IPS-NIHi11 (cell line): Measurements from ENCODE around the gene SNAPIN.
"Not testable (repeated sequence)": the region's sequence is repeated elsewhere in the genome, so short reads cannot be mapped to it uniquely, and the experiment has no call there.

Experiments used
- DNase-seq: peaks from one replicate; pipeline ENCODE4 v3.0.0; 2012; ENCODE audit warnings: mixed read lengths, low spot score

SNAPIN gene

DNA sequence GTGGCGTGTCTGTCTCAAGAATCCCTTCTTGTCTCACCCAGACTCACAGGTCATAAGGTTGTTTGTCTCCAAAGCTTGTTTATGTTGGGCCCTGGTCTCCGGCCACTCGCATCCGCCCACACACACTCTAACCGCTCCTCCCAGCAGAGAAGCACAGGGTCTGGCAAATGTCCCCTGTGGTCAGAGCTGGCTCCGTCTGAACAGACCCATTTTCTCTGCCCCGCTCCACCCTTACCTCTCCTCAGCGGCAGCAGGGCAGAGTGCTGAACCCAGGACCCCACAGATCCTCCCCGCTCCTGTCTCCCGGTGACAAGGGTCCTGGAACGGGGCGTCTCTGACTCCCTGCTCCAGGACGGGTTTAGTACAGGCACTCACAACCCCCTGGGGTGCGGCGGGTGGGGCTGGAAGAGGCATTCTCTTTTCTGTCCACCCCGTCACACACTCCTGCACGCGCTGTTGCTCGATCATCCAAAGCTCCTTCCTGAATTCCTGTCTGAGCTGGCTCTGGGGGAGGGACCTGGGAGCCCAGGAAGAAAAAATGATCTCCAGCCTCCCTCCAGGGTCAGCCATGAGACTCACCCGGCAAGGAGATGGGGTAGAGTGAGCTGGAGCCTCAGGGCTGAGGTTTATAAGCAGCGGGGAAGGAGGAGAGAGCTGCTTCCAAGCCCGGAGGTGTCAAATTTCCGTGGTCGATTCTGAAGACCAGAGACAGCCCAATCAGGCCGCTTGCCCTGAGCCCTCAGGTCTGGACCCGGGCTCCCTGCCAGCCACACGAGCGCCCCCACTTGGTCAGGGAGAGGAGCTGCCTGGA lies 31.4 kb upstream of the SNAPIN start, which contains the start of gene S100A13:
Gene S100A13 (minus strand): TSS at position 602 of the 811 bp plus-strand sequence. CDS start 1,033 bp downstream, outside the sequence.
- DNase-seq = peak; percentile 94

DNA sequence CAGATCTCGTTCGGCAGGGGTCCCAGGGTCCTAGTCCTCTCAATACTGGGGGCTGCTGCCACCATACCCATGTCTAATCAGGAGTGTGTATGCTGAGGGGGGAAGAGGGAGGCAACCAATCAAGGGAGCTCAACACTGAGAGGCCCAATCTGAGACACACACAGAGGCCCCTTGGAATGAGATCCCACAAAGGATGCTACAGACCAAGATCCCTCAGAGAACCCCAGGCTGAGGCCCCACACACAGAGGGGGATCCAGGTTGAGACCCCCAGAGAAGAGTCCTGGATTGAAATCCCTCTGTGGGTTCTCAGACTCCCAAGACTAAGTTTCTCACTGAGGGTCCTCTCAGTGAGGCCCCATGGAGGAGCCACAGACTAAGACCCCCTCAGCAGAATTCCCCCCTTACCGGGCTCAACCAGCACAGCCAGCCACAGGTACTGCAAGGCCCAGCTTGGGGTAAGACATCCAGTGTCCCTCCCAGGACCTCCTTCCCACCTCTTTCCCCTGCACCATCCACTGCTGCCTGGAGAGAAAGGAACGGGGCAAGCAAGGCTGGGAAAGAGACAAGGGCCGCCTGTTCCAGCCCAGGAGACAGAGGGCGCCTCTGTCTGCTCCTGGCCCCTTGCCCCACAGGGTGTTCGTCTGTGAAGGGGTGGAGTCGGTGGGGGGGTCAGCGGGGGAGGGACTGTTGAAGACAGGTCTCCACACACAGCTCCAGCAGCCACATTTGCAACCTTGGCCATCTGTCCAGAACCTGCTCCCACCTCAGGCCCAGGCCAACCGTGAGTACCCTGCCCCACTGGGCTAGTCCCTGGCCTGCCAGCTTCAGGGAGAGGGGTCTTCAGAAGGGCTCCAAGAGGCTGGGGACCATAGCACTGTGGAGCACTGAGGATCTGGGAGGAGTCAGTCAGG lies 30.5 kb upstream of the SNAPIN start, which contains the start of gene S100A1:
Gene S100A1 (plus strand): TSS at position 720 of the 912 bp plus-strand sequence. CDS start 2,088 bp downstream, outside the sequence.
- DNase-seq = no peak

DNA sequence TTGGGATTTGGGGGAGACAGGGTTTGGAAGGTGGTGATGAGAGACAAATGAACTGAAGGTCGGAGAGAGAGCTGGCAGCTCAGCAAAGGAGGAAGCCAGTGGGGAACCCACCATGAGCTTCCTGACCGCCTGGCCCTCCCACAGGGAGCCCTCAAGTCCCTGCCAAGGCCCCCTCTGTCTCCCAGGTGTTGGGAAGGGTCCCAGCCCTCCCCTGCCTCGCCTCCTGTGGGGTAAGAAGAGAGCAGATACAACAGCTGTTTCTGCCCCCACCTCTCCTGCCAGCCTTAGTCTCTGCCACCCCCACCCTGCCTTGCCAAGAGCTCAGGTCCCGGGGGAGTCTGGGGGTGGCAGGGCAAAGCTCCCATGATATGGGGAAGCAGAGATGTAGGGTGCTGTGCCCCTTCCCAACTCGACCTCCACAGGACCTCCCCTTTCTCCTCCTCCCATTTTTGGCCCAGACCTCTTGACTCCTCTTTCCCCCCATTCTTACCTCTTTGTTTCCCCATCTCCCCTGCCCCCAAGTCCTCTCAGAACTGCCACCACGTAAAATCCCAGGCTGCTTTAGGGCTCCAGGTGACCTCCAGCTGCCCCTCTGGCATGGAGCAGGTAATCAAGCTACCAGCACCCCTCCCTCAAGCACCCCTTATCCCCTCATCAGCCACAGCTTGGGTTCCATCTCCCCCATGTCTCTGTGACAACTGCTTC lies 29.7 kb upstream of the SNAPIN start:
- no peak for DNase-seq

DNA sequence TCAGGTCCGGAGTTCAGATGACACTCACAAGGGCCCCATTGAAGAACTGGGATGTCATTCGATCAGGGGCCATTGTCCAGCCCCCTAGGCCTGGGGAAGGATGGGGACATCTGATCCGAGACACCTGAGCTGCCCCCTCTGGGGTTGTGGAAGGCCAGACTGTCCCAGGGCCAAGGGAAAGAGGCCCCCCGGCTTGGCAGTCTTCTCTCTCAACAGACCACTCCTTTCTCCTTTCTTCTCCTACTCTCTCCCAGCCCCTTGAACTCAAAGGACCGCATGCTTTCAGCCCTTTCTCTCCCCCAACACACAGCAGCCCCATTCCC lies 29.2 kb upstream of the SNAPIN start:
- no peak for DNase-seq

DNA sequence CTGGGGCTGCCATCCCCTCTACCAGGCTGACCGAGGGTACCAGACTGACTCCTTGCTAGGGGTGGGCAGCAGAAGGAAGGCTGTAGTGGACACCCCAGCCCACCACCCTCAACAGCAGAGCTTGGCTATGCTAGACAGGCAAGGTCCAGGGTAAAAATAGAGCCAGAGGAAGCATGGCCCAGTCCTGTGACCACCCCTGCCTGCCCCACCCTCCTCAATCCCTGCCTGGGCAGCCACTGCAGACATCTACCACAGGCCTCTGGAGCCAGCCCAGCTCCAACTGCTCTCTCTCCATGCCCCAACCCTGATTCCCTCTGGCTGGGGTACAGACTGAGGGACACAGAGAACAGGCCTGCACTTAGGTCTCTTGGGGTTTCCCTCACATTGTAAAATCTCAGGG lies 28.5 kb upstream of the SNAPIN start:
- DNase-seq = no peak

DNA sequence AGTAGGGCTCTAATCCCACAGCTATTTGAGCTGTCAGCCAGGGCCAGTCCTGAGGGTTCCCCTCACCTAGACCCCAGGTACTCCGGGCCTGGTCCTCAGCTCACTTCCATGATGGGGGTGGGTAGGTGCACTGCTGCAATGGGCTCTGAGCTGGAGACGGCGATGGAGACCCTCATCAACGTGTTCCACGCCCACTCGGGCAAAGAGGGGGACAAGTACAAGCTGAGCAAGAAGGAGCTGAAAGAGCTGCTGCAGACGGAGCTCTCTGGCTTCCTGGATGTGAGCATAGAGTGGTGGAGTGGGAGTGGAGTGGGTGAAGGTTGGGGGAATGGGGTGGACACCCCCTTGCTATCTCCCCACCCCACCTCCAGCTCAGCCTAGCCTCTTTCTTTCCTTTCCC lies 28.1 kb upstream of the SNAPIN start:
- DNase-seq = no peak

DNA sequence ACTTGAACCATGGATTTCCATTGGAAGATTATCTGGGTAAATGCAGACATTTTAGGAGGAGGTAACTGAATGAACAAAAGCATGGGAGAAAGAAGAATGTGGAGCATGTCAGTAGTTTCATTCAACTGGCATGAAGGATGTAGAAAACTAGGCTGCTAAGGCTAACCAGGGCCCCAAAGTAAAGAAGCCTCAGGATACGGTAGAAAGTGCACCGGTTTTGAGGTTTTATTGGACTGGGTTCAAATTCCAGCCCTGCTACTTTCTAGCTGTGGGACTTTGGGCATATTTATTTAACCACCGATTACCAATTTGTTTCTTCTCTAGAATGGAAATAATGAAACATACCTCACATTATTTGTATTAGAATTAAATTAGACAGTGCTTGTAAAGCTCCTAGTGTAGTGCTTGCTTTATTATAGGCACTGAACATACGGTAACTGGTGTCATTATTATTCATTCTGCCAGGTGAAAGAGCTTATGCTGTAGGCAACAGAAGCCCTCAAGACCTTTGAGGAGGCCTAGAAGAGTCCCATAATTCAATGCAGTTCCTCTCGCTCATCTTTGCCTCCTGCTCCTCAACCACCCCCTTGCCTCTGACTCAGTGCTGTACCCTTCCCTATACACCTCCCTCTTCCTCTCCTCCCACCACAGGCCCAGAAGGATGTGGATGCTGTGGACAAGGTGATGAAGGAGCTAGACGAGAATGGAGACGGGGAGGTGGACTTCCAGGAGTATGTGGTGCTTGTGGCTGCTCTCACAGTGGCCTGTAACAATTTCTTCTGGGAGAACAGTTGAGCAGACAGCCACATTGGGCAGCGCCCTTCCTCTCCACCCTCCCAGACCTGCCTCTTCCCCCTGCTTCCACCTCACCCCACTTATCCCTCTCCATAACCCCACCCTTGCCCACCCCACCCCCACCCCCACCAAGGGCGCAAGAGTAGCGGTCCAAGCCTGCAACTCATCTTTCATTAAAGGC lies 27.2 kb upstream of the SNAPIN start:
- no peak for DNase-seq

DNA sequence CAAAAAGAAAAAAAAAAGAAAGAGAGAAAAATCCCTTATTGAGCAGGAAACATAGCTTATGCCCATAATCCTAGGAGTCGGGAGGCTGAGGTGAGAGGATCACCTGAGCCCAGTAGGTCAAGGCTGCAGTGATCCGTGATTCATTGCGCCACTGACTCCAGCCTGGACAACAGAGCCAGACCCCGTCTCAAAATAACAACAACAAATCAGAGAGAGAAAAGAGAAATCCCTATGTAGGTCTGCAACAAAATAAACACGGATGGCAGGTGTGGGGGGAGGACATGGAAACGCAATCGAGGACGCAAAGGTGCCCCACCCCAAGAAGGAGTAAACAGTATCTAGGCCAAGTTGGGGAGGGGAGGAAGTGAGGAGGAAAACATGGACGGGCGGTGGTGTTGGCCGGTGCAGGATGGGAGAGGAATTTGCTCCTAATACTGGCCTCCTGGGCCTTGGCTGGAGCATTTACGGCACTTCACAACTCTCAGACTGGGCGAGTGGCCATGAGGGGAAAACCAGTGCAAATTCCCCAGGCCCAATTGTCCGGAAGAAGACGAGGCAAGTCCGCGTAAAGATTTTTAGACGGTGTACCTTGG lies 25.2 kb upstream of the SNAPIN start:
- DNase-seq = no peak

DNA sequence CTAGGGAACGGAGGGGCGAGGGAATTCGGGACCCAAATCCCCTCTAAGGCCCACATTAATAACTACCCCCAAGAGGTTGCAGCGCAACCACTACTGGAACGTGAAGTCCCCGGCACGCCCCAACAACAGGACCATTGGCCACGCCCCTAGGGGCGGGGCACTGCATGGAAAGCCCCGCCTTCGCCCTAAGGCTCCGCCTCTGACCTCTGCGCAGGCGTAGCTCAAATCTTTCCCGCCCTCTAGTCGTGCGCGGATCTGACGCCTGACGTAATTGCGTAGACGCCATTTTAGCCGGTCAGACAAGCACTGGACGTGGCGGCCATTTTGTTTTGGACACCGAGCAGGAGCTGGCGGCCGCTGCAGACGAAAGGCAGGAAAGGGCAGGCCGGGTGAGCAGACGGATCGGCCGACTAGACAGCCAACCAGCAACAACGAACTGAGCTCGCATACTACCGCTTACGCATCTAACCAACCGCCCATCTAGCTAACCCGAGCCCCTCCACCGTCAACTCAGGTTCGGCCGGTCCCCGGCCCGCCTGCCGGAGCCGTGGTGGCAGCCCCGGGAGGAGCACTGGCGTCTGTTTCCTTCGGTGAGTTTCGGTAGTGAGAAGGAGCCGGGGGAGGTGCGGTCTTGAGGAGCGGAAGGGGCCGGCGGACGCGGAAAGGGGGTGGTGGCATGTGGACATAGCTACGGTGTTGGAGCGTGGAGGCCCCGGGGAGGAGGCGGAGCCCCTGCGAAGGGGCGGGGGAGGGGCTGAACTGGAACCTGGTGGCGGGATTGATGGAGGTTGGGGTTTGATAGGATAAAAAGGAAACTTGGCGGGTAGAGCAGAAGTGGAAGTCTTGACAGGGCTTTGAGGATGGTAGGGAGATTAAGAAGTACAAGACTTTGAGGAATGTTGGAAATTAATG lies 24.5 kb upstream of the SNAPIN start, which contains the start of gene CHTOP:
Gene CHTOP (plus strand): TSS at position 313 of the 912 bp plus-strand sequence. CDS start 2,523 bp downstream, outside the sequence.
- DNase-seq = peak; percentile 95

DNA sequence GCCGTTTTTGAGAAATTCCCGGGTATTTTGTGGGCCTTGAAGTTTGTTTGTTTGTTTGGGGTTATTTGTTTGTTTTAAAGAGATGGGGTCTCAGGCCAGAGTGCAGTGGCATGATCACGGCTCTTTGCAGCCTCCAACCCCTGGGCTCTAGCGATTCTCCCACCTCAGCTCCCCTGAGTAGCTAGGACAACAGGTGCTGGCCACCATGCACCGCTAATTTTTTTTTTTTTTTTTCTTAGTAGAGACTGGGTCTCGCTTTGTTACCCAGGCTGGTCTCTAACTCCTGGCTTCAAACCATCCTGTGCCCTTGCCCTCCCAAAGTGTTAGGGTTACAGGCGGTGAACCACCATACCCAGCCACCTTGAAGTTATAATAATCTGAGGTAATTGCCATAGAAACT lies 22.6 kb upstream of the SNAPIN start:
- no peak for DNase-seq

DNA sequence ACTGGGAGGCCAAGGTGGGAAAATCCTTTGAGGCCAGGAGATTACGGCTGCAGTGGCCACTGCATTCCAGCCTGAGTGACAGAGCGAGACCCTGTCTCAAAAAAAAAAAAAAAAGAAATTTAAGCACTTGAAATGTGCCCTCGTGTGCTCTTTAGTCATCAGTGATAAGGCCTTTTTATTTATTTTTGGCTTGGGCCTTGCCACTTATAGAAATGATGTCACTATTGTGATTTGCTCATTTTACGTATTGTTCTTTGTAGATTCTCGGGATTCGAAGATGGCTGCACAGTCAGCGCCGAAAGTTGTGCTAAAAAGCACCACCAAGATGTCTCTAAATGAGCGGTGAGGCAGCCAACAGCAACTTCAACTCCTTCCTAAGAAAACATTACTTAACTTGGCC lies 22.2 kb upstream of the SNAPIN start:
- no peak for DNase-seq

DNA sequence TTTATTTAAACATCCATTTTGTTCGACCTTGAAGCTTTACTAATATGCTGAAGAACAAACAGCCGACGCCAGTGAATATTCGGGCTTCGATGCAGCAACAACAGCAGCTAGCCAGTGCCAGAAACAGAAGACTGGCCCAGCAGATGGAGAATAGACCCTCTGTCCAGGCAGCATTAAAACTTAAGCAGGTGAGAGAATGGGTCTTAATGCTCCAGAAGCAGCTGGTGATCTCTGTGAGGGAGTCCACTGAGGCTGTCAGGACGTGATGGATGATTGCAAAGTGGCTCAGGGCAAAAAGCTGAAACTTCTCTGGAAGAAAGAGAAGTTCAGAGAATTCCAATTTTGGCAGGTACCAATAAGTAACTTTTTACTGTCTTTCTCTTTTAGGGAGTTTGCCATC lies 20.2 kb upstream of the SNAPIN start:
- DNase-seq = no peak

DNA sequence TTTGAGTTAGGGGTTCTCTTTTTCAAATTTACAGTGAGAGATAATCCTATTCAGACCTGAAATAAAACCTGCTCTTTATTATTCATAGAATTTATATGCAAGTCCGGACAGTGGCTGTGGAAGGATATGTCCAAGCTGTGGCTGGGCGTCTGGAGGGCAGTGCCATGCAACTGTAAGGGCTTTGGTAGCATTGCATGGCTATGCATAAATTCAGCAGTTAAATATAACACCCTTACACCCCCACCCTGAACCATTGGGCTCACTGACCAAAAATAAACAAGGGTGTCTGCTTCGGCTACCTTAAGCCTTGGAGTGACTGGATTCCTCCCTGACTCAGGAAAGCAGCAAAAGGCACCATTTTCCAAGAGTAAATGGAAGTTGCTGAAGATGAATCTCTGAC lies 19.2 kb upstream of the SNAPIN start:
- DNase-seq = no peak

DNA sequence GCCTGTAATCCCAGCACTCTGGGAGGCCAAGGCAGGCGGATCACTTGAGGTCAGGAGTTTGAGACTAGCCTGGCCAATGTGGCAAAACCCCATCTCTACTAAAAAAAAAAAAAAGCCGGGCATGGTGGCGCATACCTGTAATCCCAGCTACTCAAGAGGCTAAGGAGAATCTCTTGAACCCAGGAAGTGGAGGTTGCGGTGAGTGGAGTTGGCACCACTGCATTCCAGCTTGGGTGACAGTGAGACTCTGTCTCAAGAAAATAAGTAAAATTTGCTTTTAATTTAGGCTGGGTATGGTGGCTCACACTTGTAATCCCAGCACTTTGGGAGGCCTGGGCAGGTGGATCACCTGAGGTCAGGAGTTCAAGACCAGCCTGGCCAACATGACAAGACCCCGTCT lies 18.3 kb upstream of the SNAPIN start:
- not testable (repeated sequence) for DNase-seq

DNA sequence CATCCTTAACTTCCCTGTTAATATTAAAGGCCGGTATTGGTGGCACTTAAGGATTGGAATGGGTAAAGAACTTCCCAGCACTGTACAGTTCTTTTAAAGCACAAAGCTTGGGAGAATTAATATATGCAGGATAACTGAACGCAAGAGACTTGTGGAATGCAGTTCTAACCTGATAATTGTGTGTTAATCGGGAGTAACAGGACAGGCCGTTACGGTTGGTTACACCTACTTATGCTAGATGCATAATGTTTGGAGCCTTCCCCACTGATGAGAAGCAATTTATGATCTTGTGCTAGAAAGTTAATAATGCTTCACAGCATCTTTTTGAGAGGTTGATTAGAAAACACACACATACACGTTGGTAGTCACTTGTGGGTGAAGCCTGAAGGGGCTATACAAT lies 17.6 kb upstream of the SNAPIN start:
- DNase-seq = no peak

DNA sequence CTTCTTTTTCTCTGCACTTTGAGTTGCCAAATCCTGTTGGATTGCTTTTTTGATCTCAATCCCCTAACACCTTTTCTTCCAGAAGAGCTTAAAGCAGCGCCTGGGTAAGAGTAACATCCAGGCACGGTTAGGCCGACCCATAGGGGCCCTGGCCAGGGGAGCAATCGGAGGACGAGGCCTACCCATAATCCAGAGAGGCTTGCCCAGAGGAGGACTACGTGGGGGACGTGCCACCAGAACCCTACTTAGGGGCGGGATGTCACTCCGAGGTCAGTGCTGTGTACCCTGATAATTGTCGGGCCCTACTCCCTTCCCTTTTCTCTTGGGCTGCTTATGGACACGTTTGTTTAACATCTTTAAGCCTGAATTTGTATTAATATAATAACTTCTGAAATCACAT lies 16.3 kb upstream of the SNAPIN start:
- DNase-seq = no peak

DNA sequence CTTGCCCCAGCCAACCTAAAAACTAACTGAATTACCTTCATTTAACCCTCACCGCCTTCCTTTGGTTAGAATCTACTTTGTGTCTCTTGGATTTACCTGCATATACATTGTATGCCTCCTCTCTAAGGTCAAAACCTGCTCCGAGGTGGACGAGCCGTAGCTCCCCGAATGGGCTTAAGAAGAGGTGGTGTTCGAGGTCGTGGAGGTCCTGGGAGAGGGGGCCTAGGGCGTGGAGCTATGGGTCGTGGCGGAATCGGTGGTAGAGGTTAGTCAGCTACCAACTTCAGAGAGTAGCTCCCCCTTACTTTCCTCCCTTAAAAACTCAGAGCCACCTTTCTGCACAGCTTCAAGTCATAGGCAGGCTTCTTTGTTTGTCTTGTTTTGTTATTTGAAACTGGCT lies 15.4 kb upstream of the SNAPIN start:
- DNase-seq = no peak

DNA sequence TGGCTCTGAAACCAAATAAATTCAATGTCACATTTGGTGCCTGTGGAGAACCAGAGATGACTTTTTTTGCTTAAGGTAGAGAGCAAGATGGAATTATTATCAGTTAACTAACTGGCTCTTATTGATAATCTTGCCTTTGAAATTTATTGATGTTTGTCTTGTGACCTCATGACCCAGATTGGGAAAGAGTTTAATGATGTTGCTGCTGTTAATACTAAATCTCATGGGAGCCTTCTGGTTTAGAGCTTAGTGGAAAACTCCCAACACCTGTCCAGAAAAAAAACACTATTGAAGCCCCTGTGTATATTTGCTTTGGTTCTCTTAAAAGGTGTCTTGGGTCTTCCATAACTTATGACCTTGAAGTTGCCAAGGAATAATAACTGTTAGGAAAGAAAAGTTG lies 14.7 kb upstream of the SNAPIN start:
- no peak for DNase-seq

DNA sequence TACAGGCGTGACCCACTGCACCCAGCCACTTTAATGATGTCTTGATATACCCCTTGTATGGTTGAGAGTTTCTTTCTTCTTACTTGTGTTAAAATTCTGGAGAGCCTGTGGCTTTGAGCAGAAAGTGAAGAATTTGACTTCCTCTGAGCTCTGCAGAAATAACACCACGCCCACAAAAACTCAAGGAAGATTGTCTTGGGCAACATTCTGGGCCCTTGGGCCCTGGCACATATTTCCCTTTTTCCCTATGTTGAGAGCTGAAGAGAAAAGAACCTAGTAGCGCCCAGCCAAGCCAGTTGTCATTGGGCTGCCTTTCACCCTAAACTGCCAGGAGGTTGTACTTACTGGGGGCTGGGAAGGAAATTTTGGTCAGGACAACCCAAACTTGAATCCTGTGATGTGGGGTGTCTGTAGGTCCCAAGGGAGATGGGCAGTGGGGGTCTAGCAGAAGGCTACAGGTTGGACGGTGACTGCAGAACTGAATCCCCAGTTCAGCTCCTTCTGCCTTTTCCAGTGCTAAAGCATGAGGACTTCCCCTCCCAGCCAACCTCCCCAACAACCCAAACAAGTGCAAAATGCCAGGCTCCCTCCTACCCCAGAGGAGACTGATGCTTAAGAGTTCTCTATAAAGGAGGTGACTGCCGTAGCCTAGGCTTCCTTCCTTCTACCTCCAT lies 11.7 kb upstream of the SNAPIN start:
- DNase-seq = no peak
